DMS 273 (cell line): Measurements from ENCODE around the gene LHX2.

Experiments
- DNase-seq: peaks from one replicate; lab custom pipeline; 2025; ENCODE audit not compliant: unreplicated experiment; lab: John Stamatoyannopoulos, UW

Gene LHX2

DNA sequence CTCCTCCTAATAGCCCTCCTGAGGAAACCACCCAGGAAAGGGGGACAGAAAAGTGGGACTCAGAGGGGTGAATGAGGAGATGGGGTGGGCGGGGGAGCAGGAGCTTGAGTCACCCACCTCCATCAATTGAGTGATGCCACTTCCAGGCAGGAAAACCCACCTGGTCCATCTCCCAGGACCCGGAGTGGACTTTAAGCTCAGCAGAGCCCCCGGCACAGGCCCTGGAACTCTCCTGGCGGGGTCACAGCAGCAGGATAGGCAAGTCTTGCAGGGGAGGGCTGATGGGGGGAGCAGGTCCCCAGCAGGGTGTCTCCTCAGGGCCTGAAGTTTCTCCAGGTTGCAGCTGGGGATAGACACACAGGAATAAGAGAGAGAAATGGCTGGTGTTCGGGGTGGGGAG, 40.8 kb downstream of the LHX2 start:
- no peak for DNase-seq

DNA sequence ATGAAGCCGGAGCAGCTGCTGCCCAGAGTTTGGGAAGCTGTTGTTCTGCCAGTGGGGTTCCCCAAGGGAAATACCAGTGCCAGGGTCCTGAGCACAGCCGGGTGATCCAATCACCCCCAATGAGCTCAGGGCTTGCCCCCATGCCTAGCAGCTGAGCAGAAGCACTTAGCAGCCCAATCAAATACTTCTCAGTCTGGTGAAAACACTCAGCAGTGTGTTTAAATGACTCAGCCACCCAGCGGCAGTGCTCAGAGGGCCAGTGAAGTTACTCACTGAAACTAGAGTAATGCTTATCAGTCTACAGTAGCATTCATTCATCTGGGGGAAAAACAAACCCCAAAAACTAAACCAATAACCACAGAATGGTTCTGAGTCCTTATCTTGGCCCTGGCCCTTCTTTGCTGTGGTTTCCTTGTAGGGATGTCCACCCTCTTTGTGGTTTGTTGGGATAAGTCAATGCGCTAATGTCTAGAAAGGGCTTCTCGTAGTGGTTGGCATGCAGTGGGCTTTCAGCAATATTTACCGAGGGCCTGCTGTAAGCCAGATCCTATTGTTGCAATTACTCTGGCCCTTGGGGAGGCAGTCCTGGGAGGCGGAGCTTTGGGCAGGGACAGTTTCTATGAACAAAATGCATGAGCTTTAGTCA, 43.1 kb downstream of the LHX2 start:
- peak; percentile 12 for DNase-seq

DNA sequence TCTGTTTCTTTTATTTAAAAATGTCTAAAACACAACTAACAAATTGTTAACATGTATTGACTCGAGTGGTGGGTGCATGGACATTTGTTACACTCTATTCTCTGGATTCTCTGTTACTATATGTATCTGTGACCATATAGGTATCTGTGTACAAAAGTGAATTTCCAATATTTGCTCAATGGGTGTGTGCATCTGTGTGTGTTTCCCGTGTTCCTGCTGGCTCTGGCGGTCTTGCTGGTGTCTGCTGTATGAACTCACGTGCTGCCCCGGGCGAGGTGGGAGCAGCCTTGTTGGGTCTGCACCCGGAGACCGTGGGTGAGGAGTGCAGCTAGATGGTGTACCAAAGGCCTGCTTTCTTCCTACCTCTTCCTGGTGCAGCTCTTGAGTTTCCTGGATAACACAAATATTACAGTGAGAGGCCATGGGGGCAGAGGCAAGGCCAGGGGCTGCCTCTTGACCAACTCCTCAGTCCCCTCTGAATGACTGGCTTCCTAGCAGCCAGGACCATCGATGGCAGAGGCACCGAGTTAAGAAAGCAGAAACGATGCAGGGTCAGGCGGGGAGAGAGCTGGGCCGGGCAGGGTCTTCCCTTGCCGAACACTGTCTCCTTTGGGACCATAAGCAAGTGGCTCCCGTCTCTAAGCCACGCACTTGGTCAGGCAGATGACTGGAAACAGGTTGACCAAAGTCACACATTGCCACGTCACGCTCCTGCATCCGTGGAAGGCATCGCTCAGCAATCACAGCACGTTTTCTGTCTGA, 49.5 kb downstream of the LHX2 start:
- no peak for DNase-seq

DNA sequence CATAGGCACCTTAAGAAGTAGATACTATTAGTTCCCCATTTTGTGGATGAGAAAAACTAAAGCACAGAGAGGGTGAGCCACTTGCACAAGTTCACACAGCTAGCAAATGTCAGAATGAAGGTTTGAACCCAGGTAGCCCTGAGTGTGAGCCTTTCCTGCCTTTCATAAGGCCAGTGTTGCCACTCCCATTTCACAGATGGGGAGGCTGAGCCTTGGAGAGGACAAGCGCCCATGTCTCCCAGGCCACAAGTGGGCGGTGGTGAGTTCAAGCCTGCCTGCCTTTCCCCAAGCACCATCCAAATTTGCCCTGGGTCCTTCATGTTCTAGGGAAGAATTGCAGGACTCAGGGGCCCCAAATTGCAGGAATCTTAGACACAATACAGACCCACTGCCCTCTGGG, 50.6 kb downstream of the LHX2 start:
- DNase-seq: peak; percentile 10

DNA sequence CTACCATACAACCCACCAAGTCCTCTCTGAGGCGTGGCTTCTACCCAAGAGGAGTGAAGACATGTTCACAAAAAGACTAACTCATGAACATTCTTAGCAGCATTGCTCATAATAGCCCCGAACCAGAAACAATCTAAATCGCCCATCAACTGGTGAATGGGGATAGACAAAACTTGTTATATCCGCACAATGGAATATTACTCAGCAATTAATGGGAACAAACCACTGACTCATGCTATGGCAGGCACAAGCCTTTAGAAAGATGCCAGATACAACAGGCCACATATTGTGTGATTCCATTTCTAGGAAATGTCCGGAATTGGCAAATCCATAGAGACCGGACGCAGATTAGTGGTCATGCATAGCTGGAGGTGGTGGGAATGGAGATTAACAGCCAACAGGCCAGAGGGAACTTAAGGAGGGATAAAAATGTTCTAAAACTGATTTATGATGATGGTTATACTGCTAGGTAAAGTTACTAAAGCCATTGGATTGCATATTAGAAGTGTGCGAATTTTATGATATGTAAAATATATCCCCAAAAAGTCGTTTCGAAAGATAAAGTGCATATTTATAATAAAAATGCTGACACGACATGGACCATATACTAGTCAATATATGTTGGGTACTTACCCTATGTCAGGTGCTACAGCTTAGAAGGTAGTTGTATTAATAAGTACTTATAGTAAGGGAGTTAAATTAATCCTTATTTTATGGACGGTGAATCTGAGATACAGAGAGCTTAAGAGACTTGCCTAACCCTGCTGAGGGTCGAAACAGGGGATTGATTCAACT, 55.4 kb downstream of the LHX2 start:
- DNase-seq: no peak

DNA sequence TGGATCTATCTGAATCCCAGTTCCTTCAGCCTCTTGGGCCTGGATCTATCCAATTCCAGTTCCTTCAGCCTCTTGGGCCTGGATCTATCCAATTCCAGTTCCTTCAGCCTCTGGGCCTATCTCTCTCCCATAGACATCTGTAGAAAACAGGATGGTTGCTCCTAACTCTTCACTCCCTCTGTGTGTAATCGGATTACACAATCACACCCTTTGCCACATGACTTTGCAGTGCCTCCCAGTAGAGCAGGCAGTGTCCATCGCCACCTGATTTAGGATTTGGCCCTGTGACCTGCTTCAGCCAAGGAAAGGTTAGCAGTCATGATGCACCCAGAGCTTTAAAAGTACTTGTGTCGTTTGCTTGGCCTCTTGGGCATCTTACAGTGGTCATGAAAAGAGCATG, 56.7 kb downstream of the LHX2 start:
- no peak for DNase-seq

DNA sequence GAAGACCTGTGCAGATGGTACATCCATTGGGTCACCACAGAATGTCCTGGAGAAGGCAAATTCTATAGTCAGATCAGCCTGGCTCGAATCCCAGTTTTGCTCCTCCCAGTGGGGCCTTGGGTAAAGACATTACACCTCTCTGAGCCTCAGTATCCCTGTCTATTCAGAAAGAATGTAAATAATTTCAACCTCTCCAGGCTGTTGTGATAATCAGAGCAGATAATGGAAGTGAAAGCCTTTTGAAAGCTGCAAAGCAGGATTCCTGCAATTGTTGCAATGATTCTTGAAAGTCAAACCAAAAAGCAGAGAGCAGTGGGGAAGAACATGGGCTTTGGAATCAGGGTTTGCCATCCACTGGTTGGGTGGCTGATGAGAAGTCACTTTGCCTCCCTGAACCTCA, 63.2 kb downstream of the LHX2 start:
- no peak for DNase-seq

DNA sequence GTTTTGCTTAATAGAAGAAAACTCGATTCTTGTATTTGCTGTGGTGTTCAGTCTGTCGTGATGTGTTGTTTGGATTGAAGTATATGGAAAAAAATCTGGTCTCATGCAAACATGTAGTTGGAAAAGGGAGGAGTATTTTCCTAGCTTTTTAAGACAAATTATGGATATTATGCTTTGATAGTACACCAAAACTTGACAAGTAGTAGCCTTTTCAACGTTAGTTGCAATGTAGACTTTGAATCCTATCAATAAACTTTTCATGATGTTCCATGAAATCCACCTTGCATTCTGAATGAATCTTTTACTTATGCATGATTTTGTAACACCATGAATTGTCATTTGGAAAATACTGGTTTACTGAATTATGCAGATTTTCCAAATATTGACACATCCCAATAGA, 64.2 kb downstream of the LHX2 start:
- DNase-seq: no peak

DNA sequence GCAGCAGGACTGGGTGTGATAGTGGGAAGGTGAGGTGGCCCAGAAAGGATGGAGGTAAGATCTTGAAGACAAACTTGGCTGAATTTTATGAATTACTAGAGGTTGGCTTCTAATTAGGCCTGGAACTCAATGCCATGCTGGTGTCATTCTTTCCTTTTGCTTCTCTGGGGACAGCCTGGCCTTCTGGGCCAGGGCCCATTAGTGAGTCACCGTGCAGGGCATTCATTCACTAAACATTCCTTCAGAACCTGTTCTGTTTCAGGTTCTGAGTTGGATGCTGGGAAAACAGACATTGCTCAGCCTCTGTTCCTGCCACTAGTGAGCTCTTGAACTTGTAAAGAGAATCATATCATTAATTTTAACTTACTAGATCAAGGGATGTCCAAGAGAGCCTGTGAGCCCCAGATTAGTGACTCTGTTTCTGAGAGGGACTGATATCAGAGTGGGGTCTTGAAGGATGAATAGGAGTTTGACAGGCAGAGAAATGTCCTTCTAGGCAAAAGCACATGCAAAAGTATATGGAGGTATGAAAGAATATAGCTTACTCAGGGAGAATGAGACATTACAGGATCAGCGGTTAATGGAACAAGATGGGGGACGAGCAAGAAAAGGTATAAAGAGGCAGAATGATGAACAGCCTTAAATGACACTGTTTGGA, 66.5 kb downstream of the LHX2 start:
- no peak for DNase-seq

DNA sequence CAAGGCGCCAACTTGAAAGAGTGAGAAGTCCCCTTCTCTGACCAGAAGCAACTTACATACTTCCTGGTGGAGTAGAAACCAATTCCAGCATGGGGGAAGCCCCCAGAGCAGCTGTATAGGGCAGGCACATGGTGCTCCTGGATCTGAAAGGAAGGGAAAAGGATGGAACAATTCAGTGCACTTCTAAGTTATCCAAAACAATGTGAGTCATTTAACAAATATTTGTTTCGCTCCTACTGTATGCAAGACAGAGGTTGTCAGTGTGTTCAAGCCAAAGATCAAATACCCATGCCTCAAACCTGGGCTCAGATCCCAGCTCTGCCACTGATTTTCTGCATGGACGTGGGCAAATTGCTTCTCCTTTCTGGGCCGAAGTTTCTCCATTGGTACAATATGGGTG, 67.1 kb downstream of the LHX2 start:
- DNase-seq: no peak

DNA sequence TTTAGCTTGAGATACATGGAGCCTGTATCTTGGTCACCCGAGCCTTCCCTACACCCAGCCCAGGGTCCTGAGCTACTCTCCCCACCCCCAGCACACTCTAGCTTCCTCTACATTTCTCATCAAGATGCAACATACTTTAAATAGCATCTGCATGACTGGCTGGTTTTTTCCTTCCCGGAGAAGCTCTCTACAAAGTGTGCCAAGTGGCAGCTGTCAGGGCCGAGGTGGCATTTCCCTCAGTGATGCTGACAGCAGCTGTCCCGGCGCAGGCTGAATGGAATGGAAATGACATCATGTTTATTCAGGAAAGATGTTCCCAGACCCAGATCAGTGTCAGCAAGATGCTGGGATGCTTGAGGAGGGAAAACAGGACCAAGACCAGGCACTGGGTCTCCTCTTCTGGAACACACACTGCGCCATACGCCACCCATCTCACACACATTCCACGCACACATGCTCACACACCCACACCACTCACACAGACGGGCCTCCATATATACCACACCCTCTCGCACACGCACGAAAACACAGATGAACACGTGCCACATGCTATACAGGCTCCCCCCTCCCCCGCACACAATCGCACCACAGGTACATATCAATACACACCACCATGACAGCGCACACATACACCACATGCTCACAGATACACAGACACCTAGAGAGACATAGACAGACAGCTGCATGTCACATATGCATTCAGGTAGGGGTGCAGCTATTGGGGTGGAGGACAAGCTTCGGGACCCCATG, 67.8 kb downstream of the LHX2 start:
- DNase-seq: peak; percentile 82

DNA sequence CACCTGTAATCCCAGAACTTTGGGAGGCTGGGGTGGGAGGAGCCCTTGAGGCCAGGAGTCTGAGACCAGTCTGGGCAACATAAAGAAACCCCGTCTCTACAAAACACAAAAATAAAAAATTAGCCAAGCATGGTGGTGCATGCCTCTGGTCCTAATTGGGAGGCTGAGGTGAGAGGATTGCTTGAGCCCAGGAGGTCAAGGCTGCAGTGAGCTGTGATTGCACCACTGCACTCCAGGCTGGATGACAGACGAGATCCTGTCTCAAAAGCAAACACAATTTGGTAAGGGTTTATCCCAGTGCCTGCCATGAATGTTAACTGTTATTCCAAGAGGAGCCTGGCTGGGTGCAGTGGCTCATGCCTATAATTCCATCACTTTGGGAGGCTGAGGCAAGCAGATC, 71.1 kb downstream of the LHX2 start:
- DNase-seq: no peak
